Pancreas (tissue), 10 donors: Measurements from ENCODE around the gene GPC1. TPM values are rescaled to one million over a fixed set of nuclear protein-coding genes. Genes with fewer than 3 reads are reported as not detected.

ENCODE experiments used
- ATAC-seq, 4 donors: fragments of 200-7000 bp; cut with Tn5 transposase; one replicate each; pipeline versions ENCODE4 v1.8.0 to v1.9.1; 2020; ENCODE audit warnings: mild to moderate bottlenecking in 4 of 4, moderate library complexity in 4 of 4
- DNase-seq, 6 donors: peaks; one replicate each; pipeline ENCODE4 v3.0.0-alpha.2; 2020
- FAIRE-seq: peaks from 2 replicates; lab custom pipeline; 2012; peaks lifted over from hg19 to GRCh38; lab: Jason Lieb, UNC
- H3K27ac ChIP-seq, 4 donors: fragments of 200-600 bp; sonication (generic); 1 replicate in 3 of 4; 2 replicates in 1 of 4; pipeline versions ENCODE4 v1.5.0 to v1.8.0; 2020
- H3K27me3 ChIP-seq, 4 donors: fragments of 200-600 bp; one replicate each; pipeline ENCODE4 v1.8.0; 2021
- H3K36me3 ChIP-seq, 3 donors: fragments of 200-600 bp; sonication (generic) in 1 of 3; one replicate each; pipeline versions ENCODE4 v1.5.0 to v1.8.0; 2020 to 2021
- H3K4me1 ChIP-seq, 3 donors: fragments of 200-600 bp; one replicate each; pipeline ENCODE4 v1.8.0; 2021
- H3K4me3 ChIP-seq, 4 donors: fragments of 200-600 bp; sonication (generic) in 2 of 4; one replicate each; pipeline versions ENCODE4 v1.5.0 to v1.8.0; 2020 to 2021
- H3K9me3 ChIP-seq, 4 donors: fragments of 200-600 bp; one replicate each; pipeline ENCODE4 v1.8.0; 2021
- WGBS, 2 donors: extraction: QIAGEN DNeasy Blood & Tissue Kit; methylation state at CpG; one replicate each; pipeline ENCODE4 v1.1.7; 2013; 5-methylcytosine and 5-hydroxymethylcytosine counted together
- intact Hi-C, 3 donors: fragments of 100-400 bp; cut with DNase I; formaldehyde crosslinking; loops; one replicate each; pipeline versions ENCODE4 v1.11.1 to v1.14.2; 2022
- polyA plus RNA-seq, 2 donors: library from polyadenylated mRNA; stranded (reverse); fragments of 200-250 nt; gene quantifications; one replicate each; pipeline ENCODE4 v1.2.3, GENCODE V29; 2013
- total RNA-seq, 6 donors: library from RNA; stranded (reverse); fragmentation: NEBNext Ultra II Directional in 4 of 6; extraction: Animal tissue kit (Norgen Biotek cat#: 25700) in 4 of 6; gene quantifications; one replicate each; pipeline versions ENCODE4 v1.2.1 to v1.2.4, GENCODE V29; 2021 to 2023
- TF ChIP-seq, protein P1 (sequence below), 4 donors: fragments of 200-600 bp; sonication (generic) in 3 of 4; IDR thresholded peaks; one replicate each; pipeline versions ENCODE4 v1.5.0 to v1.8.0; 2021; ENCODE audit warnings: antibody characterized with exemption in 4 of 4
- donor health status: healthy with polysubstance abuse.
- donor health status: DM: no; HTN: no; CAD: no; lungs with moderate emphysema.
- donor health status: DM: no; HTN: no; CAD: no.
- donor health status: control.
- donor health status: control.
- donor health status: Bipolar disorder and iron deficiency.
- donor health status: DM: yes; HTN: yes; CAD: no.
- donor health status: DM: no; HTN: no; CAD: no.
- donor health status: DM: no; HTN: no; CAD: no.
- donor health status: DM: yes; HTN: yes; CAD: no.

GPC1 gene
- total and polyA plus RNA-seq, 8 donors: 11.7 to 37.6 (median 18.0) TPM

DNA sequence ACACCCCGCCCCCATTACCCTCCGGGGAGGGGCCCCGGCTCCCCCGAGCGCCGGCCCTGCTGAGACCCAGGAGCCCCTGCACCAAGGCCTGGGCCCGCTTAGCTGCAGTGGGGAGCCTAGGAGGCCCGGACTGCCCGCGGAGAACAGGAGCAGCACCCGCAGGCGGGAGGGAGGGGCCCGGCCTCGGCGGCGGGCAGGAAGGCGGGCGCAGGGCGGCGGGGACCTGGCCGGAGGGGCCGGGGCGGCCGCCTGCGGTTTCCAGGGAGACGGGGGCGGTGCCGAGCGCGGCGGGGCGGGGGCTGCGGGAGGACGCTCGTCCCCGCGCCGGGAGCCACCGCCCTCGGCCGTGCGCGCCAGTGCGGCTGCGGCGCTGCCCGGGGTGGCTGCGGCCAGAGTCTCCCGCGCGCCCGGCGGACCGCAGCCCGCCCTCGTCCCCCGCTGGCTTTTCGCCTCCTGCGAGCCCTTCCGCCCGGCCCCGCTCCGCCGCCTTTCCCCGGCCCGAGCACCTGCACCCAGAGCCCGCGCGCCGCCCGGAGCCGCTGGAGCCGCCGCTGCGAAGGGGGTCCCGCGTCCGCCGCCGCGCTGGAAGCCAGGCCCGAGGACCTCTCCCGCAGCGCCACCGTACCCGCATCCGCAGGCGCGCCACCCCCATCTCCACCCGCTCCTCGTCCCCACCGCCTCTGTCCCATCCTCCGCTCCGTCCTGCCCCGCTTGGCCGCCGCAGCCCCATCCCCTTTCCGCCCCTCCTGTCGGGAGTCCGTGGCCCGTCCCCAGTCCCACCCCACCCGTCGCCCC lies 17.2 kb downstream of the GPC1 start:
- 0 to 1% methylated on average over 15 to 103 of the region's 103 CpGs for WGBS, 2 donors
- H3K36me3 ChIP-seq: no peaks in the 10 kb centered on the region
- H3K9me3 ChIP-seq: no peaks in the 10 kb centered on the region
- H3K27ac ChIP-seq: no peak overlapping the region
- H3K27me3 ChIP-seq: no peaks in the 10 kb centered on the region
- peaks cover 0 to 3% (median 0%) of the 10 kb centered on the region in 3 donors for H3K4me1 ChIP-seq
- FAIRE-seq (no peak), ATAC-seq (peak; percentile 83 to 92 (median 88)), DNase-seq (peak; percentile 75 to 91 (median 82))
- peak overlapping the region in 3 of 4 donors; percentile 38 to 65 (median 59) for H3K4me3 ChIP-seq
- TF ChIP-seq, protein P1, sequence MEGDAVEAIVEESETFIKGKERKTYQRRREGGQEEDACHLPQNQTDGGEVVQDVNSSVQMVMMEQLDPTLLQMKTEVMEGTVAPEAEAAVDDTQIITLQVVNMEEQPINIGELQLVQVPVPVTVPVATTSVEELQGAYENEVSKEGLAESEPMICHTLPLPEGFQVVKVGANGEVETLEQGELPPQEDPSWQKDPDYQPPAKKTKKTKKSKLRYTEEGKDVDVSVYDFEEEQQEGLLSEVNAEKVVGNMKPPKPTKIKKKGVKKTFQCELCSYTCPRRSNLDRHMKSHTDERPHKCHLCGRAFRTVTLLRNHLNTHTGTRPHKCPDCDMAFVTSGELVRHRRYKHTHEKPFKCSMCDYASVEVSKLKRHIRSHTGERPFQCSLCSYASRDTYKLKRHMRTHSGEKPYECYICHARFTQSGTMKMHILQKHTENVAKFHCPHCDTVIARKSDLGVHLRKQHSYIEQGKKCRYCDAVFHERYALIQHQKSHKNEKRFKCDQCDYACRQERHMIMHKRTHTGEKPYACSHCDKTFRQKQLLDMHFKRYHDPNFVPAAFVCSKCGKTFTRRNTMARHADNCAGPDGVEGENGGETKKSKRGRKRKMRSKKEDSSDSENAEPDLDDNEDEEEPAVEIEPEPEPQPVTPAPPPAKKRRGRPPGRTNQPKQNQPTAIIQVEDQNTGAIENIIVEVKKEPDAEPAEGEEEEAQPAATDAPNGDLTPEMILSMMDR (IDR thresholded peaks at IDR 0.05): no peak
- intact Hi-C loops: no loop called here

DNA sequence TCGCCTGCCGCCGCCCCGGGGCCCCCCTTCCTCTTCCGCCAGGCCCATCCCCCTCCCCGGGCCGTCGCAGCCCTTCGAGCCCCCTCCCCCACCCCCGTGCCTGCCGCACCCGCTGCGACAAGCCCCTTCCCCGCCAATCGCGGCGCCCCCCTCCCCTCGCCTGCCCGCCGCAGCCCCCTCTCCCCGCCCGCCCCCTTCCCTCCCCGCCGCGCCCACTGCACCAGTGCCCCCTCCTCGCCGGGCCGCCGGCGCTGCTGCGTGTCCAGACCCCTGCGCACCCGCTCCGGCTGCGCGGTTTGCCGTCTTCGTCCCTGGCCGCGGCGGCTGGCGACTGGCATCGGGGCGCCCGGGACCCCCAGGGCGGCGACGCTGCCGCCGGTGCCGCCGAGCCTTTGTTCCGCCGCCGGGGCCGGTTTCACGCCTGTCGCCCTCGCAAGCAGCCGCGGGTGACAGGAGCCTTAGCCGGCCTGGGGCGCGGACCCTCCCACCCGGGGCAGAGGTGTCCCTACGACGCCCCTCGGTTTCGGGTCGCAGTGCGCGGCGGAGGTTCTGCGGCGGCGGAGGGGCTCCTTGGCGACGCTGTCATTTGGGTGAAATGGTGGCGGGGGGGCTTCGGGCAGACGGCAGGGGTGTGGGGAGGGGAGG lies 18.1 kb downstream of the GPC1 start:
- Histone ChIP-seq H3K27ac (no peak overlapping the region), H3K9me3 (no peaks in the 10 kb centered on the region), H3K4me1 (peaks cover 0 to 3% (median 0%) of the 10 kb centered on the region in 3 donors), H3K36me3 (no peaks in the 10 kb centered on the region), H3K4me3 (peak overlapping the region in 1 of 4 donors; percentile 17), H3K27me3 (no peaks in the 10 kb centered on the region)
- TF ChIP-seq, protein P1 (IDR thresholded peaks at IDR 0.05): no peak
- ATAC-seq (no peak), DNase-seq (peak in 3 of 6 donors; percentile 40 to 77 (median 62)), FAIRE-seq (no peak)
- intact Hi-C loops: no loop called here
- 18 to 33% methylated on average over 37 to 76 of the region's 81 CpGs for WGBS, 2 donors

DNA sequence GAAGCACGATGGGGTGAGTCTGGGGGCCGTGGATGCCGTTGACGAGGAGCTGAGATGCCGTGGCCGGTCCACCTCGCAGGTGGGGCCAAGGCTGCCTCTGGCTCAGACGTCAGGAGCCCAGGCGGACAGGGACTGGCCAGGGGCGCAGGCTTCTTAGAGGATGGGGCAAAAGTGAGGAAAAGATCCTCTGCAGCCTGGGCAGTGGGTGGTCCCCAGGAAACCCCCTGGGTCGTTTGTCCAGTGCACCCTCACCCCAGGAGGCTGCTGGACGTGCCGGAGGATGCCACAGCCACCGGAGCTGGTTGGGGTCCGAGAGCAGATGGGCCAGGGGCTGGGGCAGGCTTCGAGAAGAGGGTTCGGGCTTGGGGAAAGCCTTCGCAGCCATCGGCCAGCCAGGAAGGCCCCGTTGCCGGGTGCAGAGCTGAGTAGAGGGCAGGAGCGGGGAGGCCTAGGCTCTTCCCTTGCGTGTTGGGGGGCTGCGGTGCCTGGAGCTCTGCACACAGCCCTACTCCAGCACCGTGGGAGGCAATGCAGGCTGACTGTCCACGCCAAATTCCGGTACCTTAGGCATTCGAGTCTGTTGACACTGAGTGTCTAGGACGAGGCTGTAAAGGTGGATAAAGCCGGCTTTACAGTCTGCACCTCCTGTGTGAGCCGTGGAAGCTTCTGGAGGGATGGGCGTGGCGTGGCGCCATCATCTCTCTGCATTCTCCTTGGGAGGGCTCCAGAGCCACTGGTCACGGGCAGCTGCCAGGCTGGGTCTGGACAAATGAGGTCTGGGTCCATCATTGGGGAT lies 18.8 kb downstream of the GPC1 start:
- Histone ChIP-seq H3K27ac (no peak overlapping the region), H3K4me3 (no peak overlapping the region), H3K36me3 (no peaks in the 10 kb centered on the region), H3K4me1 (peaks cover 0 to 3% (median 0%) of the 10 kb centered on the region in 3 donors), H3K9me3 (no peaks in the 10 kb centered on the region), H3K27me3 (no peaks in the 10 kb centered on the region)
- WGBS, 2 donors: 70 to 73% methylated on average over 35 of the region's 35 CpGs
- no peak for FAIRE-seq
- intact Hi-C loops: no loop called here
- TF ChIP-seq, protein P1 (IDR thresholded peaks at IDR 0.05): no peak
- no peak for ATAC-seq
- peak in 2 of 6 donors; percentile 36 to 80 for DNase-seq

DNA sequence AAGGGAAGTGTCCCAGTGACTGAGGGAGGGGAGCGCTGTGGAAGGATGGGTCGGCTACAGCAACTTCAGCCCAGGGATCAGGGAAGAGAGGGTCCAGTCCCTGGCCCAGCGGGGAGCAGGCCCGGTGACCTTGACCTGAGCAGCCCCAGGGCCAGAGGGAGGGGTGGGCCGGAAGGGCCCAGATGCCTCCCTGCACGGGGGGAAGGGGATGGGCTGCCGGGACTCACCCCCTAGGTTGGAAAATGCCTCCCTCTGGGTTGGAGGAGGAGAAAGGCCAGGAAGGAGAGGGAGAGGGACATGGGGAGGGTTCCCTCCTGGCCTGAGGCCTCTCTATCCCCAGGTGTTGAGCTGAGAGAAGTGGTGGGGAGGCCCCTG lies 19.8 kb downstream of the GPC1 start:
- DNase-seq: peak in 2 of 6 donors; percentile 22 to 74
- Histone ChIP-seq H3K27ac (no peak overlapping the region), H3K9me3 (no peaks in the 10 kb centered on the region), H3K4me3 (no peak overlapping the region), H3K27me3 (no peaks in the 10 kb centered on the region), H3K4me1 (peaks cover 0 to 3% (median 0%) of the 10 kb centered on the region in 3 donors), H3K36me3 (no peaks in the 10 kb centered on the region)
- intact Hi-C loops: no loop called here
- WGBS, 2 donors: 69 to 77% methylated on average over 7 of the region's 7 CpGs
- no peak for FAIRE-seq
- no peak for ATAC-seq
- TF ChIP-seq, protein P1 (IDR thresholded peaks at IDR 0.05): no peak
